ENCODE measurements around the gene SPATA3. TPM values are rescaled to one million over a fixed set of nuclear protein-coding genes. Genes with fewer than 3 reads are reported as not detected.

Gene SPATA3
- total RNA-seq, 1 donor from 2014 or later = not detected

GRCh38 chr2:231056453-231057416 is 60.8 kb downstream of the SPATA3 start, which contains the start of gene PSMD1:
TSS of gene PSMD1 (plus strand) at chr2:231056867. CDS start at chr2:231057026, 159 bp downstream.
- peak; percentile 94 for TF ChIP-seq CTCF (IDR thresholded peaks at IDR 0.05)
- H3K36me3 ChIP-seq = peaks cover 8% of the 10 kb centered on the region
- intact Hi-C loops (cut with DNase I) = no loop called here
- peak within 1 kb of the TSS; percentile 90 for H3K4me3 ChIP-seq
- H3K4me1 ChIP-seq = peaks cover 32% of the 10 kb centered on the region
- ATAC-seq = peak; percentile 97
- peak; percentile 94 for DNase-seq
- peak within 1 kb of the TSS; percentile 97 for H3K27ac ChIP-seq
- no peaks in the 10 kb centered on the region for H3K27me3 ChIP-seq
- H3K9me3 ChIP-seq = no peaks in the 10 kb centered on the region

- no peak for ATAC-seq
- DNase-seq = no peak
- H3K4me3 ChIP-seq = peak overlapping the region; percentile 90
- TF ChIP-seq CTCF (IDR thresholded peaks at IDR 0.05) = no peak
- H3K9me3 ChIP-seq = no peaks in the 10 kb centered on the region
- no peak overlapping the region for H3K27ac ChIP-seq
- intact Hi-C loops (cut with DNase I) = no loop called here
- H3K4me1 ChIP-seq = peaks cover 28% of the 10 kb centered on the region
- H3K27me3 ChIP-seq = no peaks in the 10 kb centered on the region
- peaks cover 15% of the 10 kb centered on the region for H3K36me3 ChIP-seq
Measured at GRCh38 chr2:231057590-231057989, 61.7 kb downstream of the SPATA3 start.

Other genes starting within 250 kb of the SPATA3 start
- gene ITM2C, start 131.2 kb upstream of the SPATA3 start, total RNA-seq = 25.0 TPM
- gene GPR55, start 70.9 kb upstream of the SPATA3 start, total RNA-seq = 1.2 TPM
- gene C2orf72, start 41.4 kb downstream of the SPATA3 start, total RNA-seq = 1.5 TPM
- gene PSMD1, start 60.7 kb downstream of the SPATA3 start, total RNA-seq = 59.0 TPM
- gene HTR2B, start 128.9 kb downstream of the SPATA3 start, total RNA-seq = 2.6 TPM
- gene ARMC9, start 202.5 kb downstream of the SPATA3 start, total RNA-seq = 37.1 TPM